Fibroblast of skin of back (primary cell): ENCODE data around the gene TNP2. TPM values are rescaled to one million over a fixed set of nuclear protein-coding genes. Genes with fewer than 3 reads are reported as not detected.

Experiments used
- DNase-seq: peaks from one replicate; pipeline ENCODE4 v3.0.0-alpha.2; 2013
- polyA plus RNA-seq, 2 experiments: library from polyadenylated mRNA; unstranded; fragments of 120-200 nt; gene quantifications; one replicate each; pipeline ENCODE4 v1.2.1, GENCODE V29; 2013; ENCODE audit not compliant: insufficient read length in 2 of 2

TNP2 gene
- not detected for polyA plus RNA-seq (2013, experiment 1 of 2; ENCODE audit: insufficient read length)
- not detected for polyA plus RNA-seq (2013, experiment 2 of 2; ENCODE audit: insufficient read length)

GRCh38 chr16:11268921-11269375 lies at the start of gene TNP2:
TNP2 (minus strand) TSS chr16:11269325; CDS start chr16:11269262, 63 bp downstream.
- no peak for DNase-seq

- no peak for DNase-seq
These were observed 49.7 kb upstream of the TNP2 start for GRCh38 chr16:11318817-11319216.

- DNase-seq = peak; percentile 40
These were observed 47.3 kb upstream of the TNP2 start for GRCh38 chr16:11316331-11317015.

- peak; percentile 76 for DNase-seq
These were observed 46.4 kb upstream of the TNP2 start for GRCh38 chr16:11315510-11315909.

GRCh38 chr16:11314309-11314894 lies 45.3 kb upstream of the TNP2 start:
- no peak for DNase-seq

- DNase-seq = no peak
These were observed 44.6 kb upstream of the TNP2 start for GRCh38 chr16:11313493-11314308.

GRCh38 chr16:11312718-11313492 lies 43.8 kb upstream of the TNP2 start:
- peak; percentile 44 for DNase-seq

- no peak for DNase-seq
These were observed 42.0 kb upstream of the TNP2 start for GRCh38 chr16:11310997-11311561.

- DNase-seq = no peak
These were observed 41.5 kb upstream of the TNP2 start for GRCh38 chr16:11310634-11310977.

GRCh38 chr16:11309895-11310633 lies 40.9 kb upstream of the TNP2 start:
- peak; percentile 29 for DNase-seq

GRCh38 chr16:11308493-11309283 lies 39.6 kb upstream of the TNP2 start:
- no peak for DNase-seq

- no peak for DNase-seq
These were observed 38.7 kb upstream of the TNP2 start for GRCh38 chr16:11307639-11308492.

GRCh38 chr16:11306997-11307638 lies 38.0 kb upstream of the TNP2 start:
- DNase-seq = no peak

- no peak for DNase-seq
These were observed 37.3 kb upstream of the TNP2 start for GRCh38 chr16:11306381-11306780.

- no peak for DNase-seq
These were observed 34.4 kb upstream of the TNP2 start for GRCh38 chr16:11303405-11304138.

GRCh38 chr16:11302977-11303376 lies 33.9 kb upstream of the TNP2 start:
- DNase-seq = no peak

- no peak for DNase-seq
These were observed 32.7 kb upstream of the TNP2 start for GRCh38 chr16:11301645-11302501.

- no peak for DNase-seq
These were observed 31.4 kb upstream of the TNP2 start for GRCh38 chr16:11300560-11300892.
